K562 (cell line): ENCODE data around the gene ALS2. TPM values are rescaled to one million over a fixed set of nuclear protein-coding genes. Genes with fewer than 3 reads are reported as not detected.

Experiments
- ATAC-seq: fragments of 200-7000 bp; cut with Tn5 transposase; 3 replicates; pipeline ENCODE4 v1.9.1; 2020; ENCODE audit warnings: moderate library complexity
- BruUV-seq: library from RNA; stranded (reverse); fragments of 400-500 nt; replicated peaks from 2 replicates; lab custom pipeline; 2021; lab: Mats Ljungman, UMichigan
- CTCF ChIA-PET: fragments of 300-600 bp; formaldehyde crosslinking; extraction: SDS; loops from one replicate; lab custom pipeline; 2021; ENCODE audit warnings: low intra/inter-chr PET ratio; lab: Yijun Ruan, JAX
- POLR2A ChIA-PET: fragments of 300-600, 350-650 bp; sonication (Branson Sonifier 250); formaldehyde crosslinking; extraction: SDS; loops from one replicate; lab custom pipeline; 2021; ENCODE audit warnings: antibody characterized with exemption, inconsistent platforms; lab: Yijun Ruan, JAX
- DNase-seq, 4 experiments: peaks; one replicate each; pipeline versions ENCODE4 v3.0.0 to v3.0.0-alpha.2; 2011 to 2018; ENCODE audit warnings: low spot score in 3 of 4, mixed read lengths in 3 of 4; ENCODE audit errors: extremely low read depth in 1 of 4
- FAIRE-seq: peaks from 2 replicates; lab custom pipeline; 2011; peaks lifted over from hg19 to GRCh38; lab: Jason Lieb, UNC
- H2AFZ ChIP-seq: 2 replicates; pipeline ENCODE4 v1.6.0; 2011; ENCODE audit warnings: low read depth, low read length, control low read depth, inconsistent platforms
- H3K27ac ChIP-seq: fragments of 200-600 bp; 3 replicates; pipeline ENCODE4 v1.8.0; 2011; ENCODE audit warnings: low read depth, mild to moderate bottlenecking, control low read depth, inconsistent platforms, low read length, moderate library complexity, mixed read lengths; ENCODE audit errors: extremely low read depth
- H3K27me3 ChIP-seq, 2 experiments: fragments of 300-600 bp in 1 of 2; 2 replicates in 1 of 2; 3 replicates in 1 of 2; pipeline versions ENCODE4 v1.6.0 to v1.8.0; 2011; ENCODE audit warnings: inconsistent platforms in 2 of 2, low read length in 2 of 2, mild to moderate bottlenecking in 1 of 2, mixed read lengths in 1 of 2, moderate library complexity in 1 of 2; ENCODE audit not compliant: control insufficient read depth in 2 of 2, insufficient read depth in 2 of 2
- H3K36me3 ChIP-seq: fragments of 300-600 bp; 3 replicates; pipeline ENCODE4 v1.8.0; 2011; ENCODE audit warnings: mild to moderate bottlenecking, low read length, inconsistent platforms; ENCODE audit not compliant: control insufficient read depth, insufficient read depth
- H3K4me1 ChIP-seq, 2 experiments: fragments of 200-600 bp in 1 of 2; replicated peaks in 1 of 2; 2 replicates in 1 of 2; 3 replicates in 1 of 2; pipeline versions ENCODE4 v1.5.1 to v1.8.0; 2011; ENCODE audit warnings: inconsistent platforms in 2 of 2, low read length in 2 of 2, mild to moderate bottlenecking in 1 of 2, mixed read lengths in 1 of 2, moderate library complexity in 1 of 2; ENCODE audit not compliant: control insufficient read depth in 2 of 2, insufficient read depth in 2 of 2
- H3K4me2 ChIP-seq: 2 replicates; pipeline ENCODE4 v1.6.1; 2011; ENCODE audit warnings: low read length, control low read depth, inconsistent platforms, mixed read lengths; ENCODE audit not compliant: insufficient read depth
- H3K4me3 ChIP-seq: fragments of 200-600 bp; sonication (generic), shearing (Covaris generic); 2 replicates; pipeline ENCODE4 v1.5.1; 2016; ENCODE audit warnings: control low read depth, inconsistent platforms
- H3K79me2 ChIP-seq: fragments of 200-600 bp; 3 replicates; pipeline ENCODE4 v1.8.0; 2011; ENCODE audit warnings: low read length, inconsistent platforms; ENCODE audit not compliant: control insufficient read depth, insufficient read depth
- H3K9ac ChIP-seq, 2 experiments: 2 replicates each; pipeline versions ENCODE4 v1.6.0 to v1.6.1; 2011; ENCODE audit warnings: low read depth in 2 of 2, low read length in 2 of 2, control low read depth in 1 of 2, inconsistent platforms in 1 of 2, mild to moderate bottlenecking in 1 of 2, mixed read lengths in 1 of 2; ENCODE audit not compliant: insufficient read depth in 1 of 2
- H3K9me1 ChIP-seq: one replicate; pipeline ENCODE4 v1.6.0; 2011; ENCODE audit warnings: inconsistent platforms, mild to moderate bottlenecking, low read length, moderate library complexity; ENCODE audit not compliant: control insufficient read depth, insufficient read depth
- H3K9me3 ChIP-seq: replicated peaks from 2 replicates; pipeline ENCODE4 v1.5.1; 2011; ENCODE audit warnings: low read depth, low read length, inconsistent platforms; ENCODE audit not compliant: control insufficient read depth, insufficient read depth
- H4K20me1 ChIP-seq: replicated peaks from 2 replicates; pipeline ENCODE4 v1.6.1; 2011; ENCODE audit warnings: low read length, inconsistent platforms, mixed read lengths; ENCODE audit not compliant: control insufficient read depth, insufficient read depth
- BDP1 ChIP-seq: IDR thresholded peaks from 3 replicates; pipeline ENCODE4 v1.6.1; 2011; ENCODE audit not compliant: insufficient read length, insufficient read depth
- GATAD2B ChIP-seq: fragments of 450-650 bp; IDR thresholded peaks from 2 replicates; pipeline ENCODE4 v1.6.1; 2017; ENCODE audit warnings: mild to moderate bottlenecking, borderline replicate concordance
- HIVEP1 ChIP-seq: fragments of 250-450 bp; sonication (Bioruptor Pico); IDR thresholded peaks from 2 replicates; pipeline ENCODE4 v1.4.0; 2020; ENCODE audit warnings: mild to moderate bottlenecking
- KLF6 ChIP-seq: fragments of 250-450 bp; sonication (Bioruptor Pico); IDR thresholded peaks from 2 replicates; pipeline ENCODE4 v1.4.0; 2020; ENCODE audit warnings: mild to moderate bottlenecking, moderate library complexity, borderline replicate concordance
- MBD2 ChIP-seq: sonication (generic); IDR thresholded peaks from 2 replicates; pipeline ENCODE4 v1.6.1; 2016; ENCODE audit warnings: low read depth, borderline replicate concordance
- PTBP1 ChIP-seq: fragments of 200-400 bp; formaldehyde crosslinking; IDR thresholded peaks from 2 replicates; pipeline ENCODE4 v1.6.1; 2017; ENCODE audit warnings: low read depth, low read length
- SIX5 ChIP-seq, 2 experiments: IDR thresholded peaks; 2 replicates each; pipeline ENCODE4 v1.6.1; 2011; ENCODE audit warnings: low read length in 2 of 2, borderline replicate concordance in 1 of 2, low read depth in 1 of 2, mild to moderate bottlenecking in 1 of 2, moderate library complexity in 1 of 2; ENCODE audit not compliant: insufficient read depth in 1 of 2
- SMARCA4 ChIP-seq: fragments of 450-650 bp; IDR thresholded peaks from 2 replicates; pipeline ENCODE4 v1.6.1; 2016
- SMC3 ChIP-seq: conservative IDR thresholded peaks from 2 replicates; pipeline ENCODE4 v1.6.1; 2011; ENCODE audit warnings: low read depth, low read length, improper control_type of control experiment; ENCODE audit not compliant: insufficient read depth
- SOX6 ChIP-seq: fragments of 450-650 bp; IDR thresholded peaks from 2 replicates; pipeline ENCODE4 v1.6.1; 2014; ENCODE audit warnings: mild to moderate bottlenecking
- WHSC1 ChIP-seq: IDR thresholded peaks from one replicate; pipeline ENCODE4 v1.6.1; 2012; ENCODE audit warnings: low read length, control low read depth, inconsistent platforms
- YY1 ChIP-seq, 3 experiments: IDR thresholded peaks; 2 replicates each; pipeline ENCODE4 v1.6.1; 2011; ENCODE audit warnings: low read length in 2 of 3, mild to moderate bottlenecking in 2 of 3, moderate library complexity in 2 of 3, borderline replicate concordance in 1 of 3, control low read depth in 1 of 3, low read depth in 1 of 3; ENCODE audit not compliant: insufficient read depth in 3 of 3, insufficient replicate concordance in 2 of 3, control insufficient read depth in 1 of 3, insufficient read length in 1 of 3; ENCODE audit errors: extremely low read depth in 1 of 3
- ZBTB17 ChIP-seq: fragments of 450-650 bp; formaldehyde crosslinking; IDR thresholded peaks from 2 replicates; pipeline ENCODE4 v1.4.0; 2020; ENCODE audit warnings: mild to moderate bottlenecking
- WGBS: fragments of 100-300 bp; shearing (Covaris generic); methylation state at CpG from one replicate; pipeline ENCODE4 v1.1.6; 2016; ENCODE audit warnings: low coverage, mixed read lengths; ENCODE audit not compliant: insufficient coverage; ENCODE audit errors: missing lambda C conversion rate; 5-methylcytosine and 5-hydroxymethylcytosine counted together
- in situ Hi-C: fragments of 300-500 bp; cut with MboI; formaldehyde crosslinking; loops from 4 replicates; pipeline ENCODE4 v1.15.0; 2018; ENCODE audit warnings: inconsistent platforms, mixed read lengths
- intact Hi-C: fragments of 100-400 bp; cut with micrococcal nuclease; formaldehyde crosslinking; loops from 2 replicates; pipeline ENCODE4 v1.14.2; 2022
- polyA plus RNA-seq, 8 experiments: library from polyadenylated mRNA; depleted of rRNA in 4 of 8; stranded (reverse) in 5 of 8; unstranded in 3 of 8; fragments of >200 nt; fragmentation: Nextera tagmentation in 2 of 8; fragmentation: Illumina TruSeq in 1 of 8; extraction: Ambion mirVana in 2 of 8; extraction: Trizol in 1 of 8; gene quantifications; 2 replicates each; pipeline versions ENCODE4 v1.2.1 to v1.2.3, GENCODE V29; 2011 to 2014; ENCODE audit warnings: inconsistent platforms in 1 of 8, missing spikeins in 1 of 8
- total RNA-seq, 7 experiments: library from RNA; depleted of rRNA in 6 of 7; stranded (reverse); fragments of >200 nt in 6 of 7; fragmentation: Illumina TruSeq in 2 of 7; extraction: Trizol in 2 of 7; gene quantifications; 2 replicates each; pipeline versions ENCODE4 v1.2.1 to v1.2.3, GENCODE V29; 2011 to 2021; ENCODE audit warnings: low replicate concordance in 1 of 7
- TF ChIP-seq, protein P1 (sequence below): fragments of 150-350 bp; conservative IDR thresholded peaks from 2 replicates; pipeline ENCODE4 v1.6.1; 2014; ENCODE audit warnings: low read length
- TF ChIP-seq, protein P2 (sequence below): fragments of 250-450 bp; sonication (Bioruptor Pico); IDR thresholded peaks from 2 replicates; pipeline ENCODE4 v1.4.0; 2020; ENCODE audit warnings: borderline replicate concordance

ALS2 gene
- total and polyA plus RNA-seq, 9 of the 15 experiments (the other 6 are each of a cell fraction or from before 2014, with no cell fraction given): 5.2 to 17.7 (median 11.6) TPM

DNA sequence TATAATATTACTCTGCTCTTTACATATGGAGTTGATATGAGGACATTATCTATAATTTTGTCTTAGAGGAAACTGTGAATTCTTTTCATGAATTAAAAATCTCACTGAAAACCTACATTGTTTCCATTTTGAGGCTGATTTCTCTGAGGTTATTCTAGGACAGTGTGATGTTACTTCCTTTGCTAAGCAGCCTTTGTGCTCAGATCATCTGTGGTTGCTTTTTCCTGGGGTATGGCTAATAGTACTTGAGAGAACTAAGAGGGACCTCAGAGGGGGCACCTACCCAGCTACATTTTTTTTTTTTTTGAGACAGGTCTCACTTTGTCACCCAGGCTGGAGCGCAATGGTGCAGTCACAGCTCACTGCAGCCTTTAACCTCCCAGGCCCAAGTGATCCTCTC is 73.6 kb downstream of the ALS2 start:
- H3K9me3 ChIP-seq: no peaks in the 10 kb centered on the region
- FAIRE-seq: no peak
- TF ChIP-seq ZBTB17 (CRISPR knock-in tag) (no peak), YY1 (IDR thresholded peaks at IDR 0.05; ENCODE audit: borderline replicate concordance in 1 of 3, control insufficient read depth in 1 of 3, extremely low read depth in 1 of 3, insufficient read depth in 3 of 3, insufficient read length in 1 of 3, insufficient replicate concordance in 2 of 3, low read depth in 1 of 3, low read length in 2 of 3) (no peak), BDP1 (no peak), KLF6 (no peak), SIX5 (IDR thresholded peaks at IDR 0.05; ENCODE audit: borderline replicate concordance in 1 of 2, insufficient read depth in 1 of 2, low read depth in 1 of 2, low read length in 2 of 2) (no peak), SMC3 (no peak), MBD2 (no peak), SMARCA4 (no peak), GATAD2B (no peak), SOX6 (no peak), WHSC1 (no peak), PTBP1 (no peak), HIVEP1 (CRISPR knock-in tag) (no peak)
- TF ChIP-seq, protein P1, sequence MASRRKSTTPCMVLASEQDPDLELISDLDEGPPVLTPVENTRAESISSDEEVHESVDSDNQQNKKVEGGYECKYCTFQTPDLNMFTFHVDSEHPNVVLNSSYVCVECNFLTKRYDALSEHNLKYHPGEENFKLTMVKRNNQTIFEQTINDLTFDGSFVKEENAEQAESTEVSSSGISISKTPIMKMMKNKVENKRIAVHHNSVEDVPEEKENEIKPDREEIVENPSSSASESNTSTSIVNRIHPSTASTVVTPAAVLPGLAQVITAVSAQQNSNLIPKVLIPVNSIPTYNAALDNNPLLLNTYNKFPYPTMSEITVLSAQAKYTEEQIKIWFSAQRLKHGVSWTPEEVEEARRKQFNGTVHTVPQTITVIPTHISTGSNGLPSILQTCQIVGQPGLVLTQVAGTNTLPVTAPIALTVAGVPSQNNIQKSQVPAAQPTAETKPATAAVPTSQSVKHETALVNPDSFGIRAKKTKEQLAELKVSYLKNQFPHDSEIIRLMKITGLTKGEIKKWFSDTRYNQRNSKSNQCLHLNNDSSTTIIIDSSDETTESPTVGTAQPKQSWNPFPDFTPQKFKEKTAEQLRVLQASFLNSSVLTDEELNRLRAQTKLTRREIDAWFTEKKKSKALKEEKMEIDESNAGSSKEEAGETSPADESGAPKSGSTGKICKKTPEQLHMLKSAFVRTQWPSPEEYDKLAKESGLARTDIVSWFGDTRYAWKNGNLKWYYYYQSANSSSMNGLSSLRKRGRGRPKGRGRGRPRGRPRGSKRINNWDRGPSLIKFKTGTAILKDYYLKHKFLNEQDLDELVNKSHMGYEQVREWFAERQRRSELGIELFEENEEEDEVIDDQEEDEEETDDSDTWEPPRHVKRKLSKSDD: no peak
- TF ChIP-seq, protein P2, sequence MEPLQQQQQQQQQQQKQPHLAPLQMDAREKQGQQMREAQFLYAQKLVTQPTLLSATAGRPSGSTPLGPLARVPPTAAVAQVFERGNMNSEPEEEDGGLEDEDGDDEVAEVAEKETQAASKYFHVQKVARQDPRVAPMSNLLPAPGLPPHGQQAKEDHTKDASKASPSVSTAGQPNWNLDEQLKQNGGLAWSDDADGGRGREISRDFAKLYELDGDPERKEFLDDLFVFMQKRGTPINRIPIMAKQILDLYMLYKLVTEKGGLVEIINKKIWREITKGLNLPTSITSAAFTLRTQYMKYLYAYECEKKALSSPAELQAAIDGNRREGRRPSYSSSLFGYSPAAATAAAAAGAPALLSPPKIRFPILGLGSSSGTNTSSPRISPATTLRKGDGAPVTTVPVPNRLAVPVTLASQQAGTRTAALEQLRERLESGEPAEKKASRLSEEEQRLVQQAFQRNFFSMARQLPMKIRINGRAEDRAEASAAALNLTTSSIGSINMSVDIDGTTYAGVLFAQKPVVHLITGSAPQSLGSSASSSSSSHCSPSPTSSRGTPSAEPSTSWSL (CRISPR knock-in tag): no peak
- no peak overlapping the region for H3K4me3 ChIP-seq
- H3K4me2 ChIP-seq: no peak overlapping the region
- no peaks in the 10 kb centered on the region for H3K27me3 ChIP-seq
- H3K27ac ChIP-seq: no peak overlapping the region
- POLR2A ChIA-PET: no interaction called here
- in situ Hi-C loops: no loop called here
- peaks cover 23% of the 10 kb centered on the region; the same call in 1 of the 3 replicates for H3K36me3 ChIP-seq
- no peak for DNase-seq
- H4K20me1 ChIP-seq: no peaks in the 10 kb centered on the region
- WGBS: 100% methylated on average over 1 of the region's 1 CpG
- H3K79me2 ChIP-seq: no peaks in the 10 kb centered on the region
- BruUV-seq: no TSS peak
- CTCF ChIA-PET: no interaction called here
- intact Hi-C loops: no loop called here
- no peak for ATAC-seq
- no peak overlapping the region for H2AFZ ChIP-seq
- no peaks in the 10 kb centered on the region for H3K4me1 ChIP-seq
- H3K9me1 ChIP-seq: no peaks in the 10 kb centered on the region
- no peak overlapping the region for H3K9ac ChIP-seq
